GM21526 (cell line): Measurements from ENCODE around the gene NDST3.
"Not testable (repeated sequence)": the region's sequence is repeated elsewhere in the genome, so short reads cannot be mapped to it uniquely, and the experiment has no call there.

Experiments
- ATAC-seq: cut with Tn5 transposase; IDR thresholded peaks from one replicate; pipeline ENCODE4 v1.9.1; 2021; ENCODE audit warnings: moderate library complexity; ENCODE audit not compliant: unreplicated experiment, low FRiP score

Gene NDST3

DNA sequence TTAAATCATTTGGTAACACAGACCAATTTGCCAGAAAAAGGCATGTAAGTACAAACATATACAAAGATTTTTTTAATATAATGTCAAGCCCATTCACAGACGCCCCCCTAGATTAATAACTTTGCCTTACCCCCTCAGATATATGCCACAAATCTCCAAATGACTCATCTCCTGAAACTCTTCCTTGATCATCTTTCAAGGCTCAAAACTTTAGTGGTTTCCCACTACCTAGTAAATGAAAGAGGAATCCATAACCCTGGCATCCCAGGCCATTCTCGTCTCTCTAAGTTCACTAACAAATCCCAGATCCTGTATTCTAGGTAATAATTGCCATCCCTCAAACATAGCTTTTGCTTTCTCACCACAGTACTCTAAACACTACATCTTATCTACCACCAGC lies 256.7 kb downstream of the NDST3 start:
- ATAC-seq: no peak

DNA sequence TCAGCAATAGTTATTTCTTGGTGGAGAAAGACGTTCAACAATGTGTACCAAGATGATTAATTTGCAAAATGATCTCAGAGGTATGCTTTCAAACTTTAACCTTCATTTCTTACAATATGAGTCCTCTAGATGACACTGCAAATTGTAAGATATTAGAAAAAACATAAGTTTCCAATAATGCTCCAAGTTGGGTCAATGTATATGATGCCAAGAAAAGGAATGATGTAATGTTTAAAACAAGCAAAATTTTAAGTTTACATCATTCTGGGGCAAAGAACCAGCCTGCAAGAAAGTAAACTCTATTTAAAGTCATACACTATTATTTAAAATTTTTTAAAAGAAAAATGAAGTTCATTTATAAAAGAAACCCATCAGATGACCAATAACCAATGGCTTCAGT lies 262.4 kb downstream of the NDST3 start:
- ATAC-seq: no peak

GRCh38 chr4:118299619-118300018 lies 265.3 kb downstream of the NDST3 start:
- ATAC-seq: not testable (repeated sequence)

- ATAC-seq: no peak
Measured at GRCh38 chr4:118307643-118308042, 273.4 kb downstream of the NDST3 start.
